Measurements from ENCODE around the gene CACNA2D3.
A peak's percentile ranks its signal among the peaks of the same experiment; 100 is the strongest.

The CACNA2D3 gene

GRCh38 chr3:54696313-54696712 is 574.0 kb downstream of the CACNA2D3 start:
- H3K4me3 ChIP-seq (ENCODE audit: low read length), result no peak overlapping the region
- H3K36me3 ChIP-seq (ENCODE audit: insufficient read depth, low read depth, low read length), result no peaks in the 10 kb centered on the region
- H3K4me1 ChIP-seq (ENCODE audit: insufficient read depth, low read length), result peaks cover 24% of the 10 kb centered on the region
- no peak overlapping the region for H3K27ac ChIP-seq (ENCODE audit: low read length)
- H3K9ac ChIP-seq (ENCODE audit: low read depth, low read length), result no peak overlapping the region
- no peaks in the 10 kb centered on the region for H3K27me3 ChIP-seq (ENCODE audit: insufficient read depth, low read length)
- no peaks in the 10 kb centered on the region for H3K9me3 ChIP-seq (ENCODE audit: insufficient read depth, low read depth, low read length)

- H3K9me3 ChIP-seq (ENCODE audit: insufficient read depth, low read depth, low read length), result no peaks in the 10 kb centered on the region
- H3K4me3 ChIP-seq (ENCODE audit: low read length), result peak overlapping the region; percentile 9; the same call in 1 of the 2 replicates
- H3K4me1 ChIP-seq (ENCODE audit: insufficient read depth, low read length), result peaks cover 19% of the 10 kb centered on the region
- H3K27ac ChIP-seq (ENCODE audit: low read length), result no peak overlapping the region
- no peak overlapping the region for H3K9ac ChIP-seq (ENCODE audit: low read depth, low read length)
- no peaks in the 10 kb centered on the region for H3K36me3 ChIP-seq (ENCODE audit: insufficient read depth, low read depth, low read length)
- no peaks in the 10 kb centered on the region for H3K27me3 ChIP-seq (ENCODE audit: insufficient read depth, low read length)
Measured at GRCh38 chr3:54698054-54698453, 575.7 kb downstream of the CACNA2D3 start.

- H3K9me3 ChIP-seq (ENCODE audit: insufficient read depth, low read depth, low read length), result no peaks in the 10 kb centered on the region
- no peak overlapping the region for H3K4me3 ChIP-seq (ENCODE audit: low read length)
- H3K27ac ChIP-seq (ENCODE audit: low read length), result no peak overlapping the region
- H3K27me3 ChIP-seq (ENCODE audit: insufficient read depth, low read length), result no peaks in the 10 kb centered on the region
- H3K36me3 ChIP-seq (ENCODE audit: insufficient read depth, low read depth, low read length), result no peaks in the 10 kb centered on the region
- H3K4me1 ChIP-seq (ENCODE audit: insufficient read depth, low read length), result peaks cover 30% of the 10 kb centered on the region; the same call in 1 of the 2 replicates
- no peak overlapping the region; the same call in 1 of the 2 replicates for H3K9ac ChIP-seq (ENCODE audit: low read depth, low read length)
Measured at GRCh38 chr3:54703923-54704322, 581.6 kb downstream of the CACNA2D3 start.

- Histone ChIP-seq H3K27ac (ENCODE audit: low read length) (no peak overlapping the region), H3K4me3 (ENCODE audit: low read length) (no peak overlapping the region), H3K4me1 (ENCODE audit: insufficient read depth, low read length) (peaks cover 36% of the 10 kb centered on the region; the same call in 1 of the 2 replicates), H3K9ac (ENCODE audit: low read depth, low read length) (no peak overlapping the region), H3K27me3 (ENCODE audit: insufficient read depth, low read length) (no peaks in the 10 kb centered on the region), H3K9me3 (ENCODE audit: insufficient read depth, low read depth, low read length) (no peaks in the 10 kb centered on the region), H3K36me3 (ENCODE audit: insufficient read depth, low read depth, low read length) (no peaks in the 10 kb centered on the region)
Measured at GRCh38 chr3:54705730-54706129, 583.4 kb downstream of the CACNA2D3 start.

GRCh38 chr3:54706738-54707137 is 584.4 kb downstream of the CACNA2D3 start:
- Histone ChIP-seq H3K4me1 (ENCODE audit: insufficient read depth, low read length) (peaks cover 36% of the 10 kb centered on the region; the same call in 1 of the 2 replicates), H3K27ac (ENCODE audit: low read length) (no peak overlapping the region), H3K4me3 (ENCODE audit: low read length) (no peak overlapping the region), H3K27me3 (ENCODE audit: insufficient read depth, low read length) (no peaks in the 10 kb centered on the region), H3K9ac (ENCODE audit: low read depth, low read length) (no peak overlapping the region), H3K9me3 (ENCODE audit: insufficient read depth, low read depth, low read length) (no peaks in the 10 kb centered on the region), H3K36me3 (ENCODE audit: insufficient read depth, low read depth, low read length) (no peaks in the 10 kb centered on the region)

- no peaks in the 10 kb centered on the region for H3K9me3 ChIP-seq (ENCODE audit: insufficient read depth, low read depth, low read length)
- no peaks in the 10 kb centered on the region for H3K27me3 ChIP-seq (ENCODE audit: insufficient read depth, low read length)
- H3K4me3 ChIP-seq (ENCODE audit: low read length), result peak overlapping the region; percentile 40
- H3K27ac ChIP-seq (ENCODE audit: low read length), result peak overlapping the region; percentile 43
- H3K9ac ChIP-seq (ENCODE audit: low read depth, low read length), result peak overlapping the region; percentile 23; the same call in 1 of the 2 replicates
- no peaks in the 10 kb centered on the region for H3K36me3 ChIP-seq (ENCODE audit: insufficient read depth, low read depth, low read length)
- peaks cover 21% of the 10 kb centered on the region; the same call in 1 of the 2 replicates for H3K4me1 ChIP-seq (ENCODE audit: insufficient read depth, low read length)
Measured at GRCh38 chr3:54709785-54710184, 587.4 kb downstream of the CACNA2D3 start.

GRCh38 chr3:54710954-54711353 is 588.6 kb downstream of the CACNA2D3 start:
- H3K9me3 ChIP-seq (ENCODE audit: insufficient read depth, low read depth, low read length), result no peaks in the 10 kb centered on the region
- peaks cover 16% of the 10 kb centered on the region; the same call in 1 of the 2 replicates for H3K4me1 ChIP-seq (ENCODE audit: insufficient read depth, low read length)
- H3K36me3 ChIP-seq (ENCODE audit: insufficient read depth, low read depth, low read length), result no peaks in the 10 kb centered on the region
- no peak overlapping the region for H3K27ac ChIP-seq (ENCODE audit: low read length)
- no peak overlapping the region; the same call in 1 of the 2 replicates for H3K9ac ChIP-seq (ENCODE audit: low read depth, low read length)
- H3K27me3 ChIP-seq (ENCODE audit: insufficient read depth, low read length), result no peaks in the 10 kb centered on the region
- no peak overlapping the region for H3K4me3 ChIP-seq (ENCODE audit: low read length)

- no peaks in the 10 kb centered on the region for H3K9me3 ChIP-seq (ENCODE audit: insufficient read depth, low read depth, low read length)
- no peaks in the 10 kb centered on the region for H3K27me3 ChIP-seq (ENCODE audit: insufficient read depth, low read length)
- H3K4me1 ChIP-seq (ENCODE audit: insufficient read depth, low read length), result peaks cover 16% of the 10 kb centered on the region; the same call in 1 of the 2 replicates
- H3K27ac ChIP-seq (ENCODE audit: low read length), result no peak overlapping the region
- H3K36me3 ChIP-seq (ENCODE audit: insufficient read depth, low read depth, low read length), result no peaks in the 10 kb centered on the region
- H3K4me3 ChIP-seq (ENCODE audit: low read length), result no peak overlapping the region
- H3K9ac ChIP-seq (ENCODE audit: low read depth, low read length), result no peak overlapping the region
Measured at GRCh38 chr3:54712539-54712938, 590.2 kb downstream of the CACNA2D3 start.

GRCh38 chr3:54713031-54713430 is 590.7 kb downstream of the CACNA2D3 start:
- H3K4me1 ChIP-seq (ENCODE audit: insufficient read depth, low read length), result peaks cover 15% of the 10 kb centered on the region; the same call in 1 of the 2 replicates
- H3K4me3 ChIP-seq (ENCODE audit: low read length), result no peak overlapping the region
- H3K36me3 ChIP-seq (ENCODE audit: insufficient read depth, low read depth, low read length), result no peaks in the 10 kb centered on the region
- no peaks in the 10 kb centered on the region for H3K27me3 ChIP-seq (ENCODE audit: insufficient read depth, low read length)
- H3K27ac ChIP-seq (ENCODE audit: low read length), result no peak overlapping the region
- H3K9ac ChIP-seq (ENCODE audit: low read depth, low read length), result no peak overlapping the region
- no peaks in the 10 kb centered on the region for H3K9me3 ChIP-seq (ENCODE audit: insufficient read depth, low read depth, low read length)

- H3K9me3 ChIP-seq (ENCODE audit: insufficient read depth, low read depth, low read length), result no peaks in the 10 kb centered on the region
- H3K4me1 ChIP-seq (ENCODE audit: insufficient read depth, low read length), result peaks cover 10% of the 10 kb centered on the region; the same call in 1 of the 2 replicates
- H3K27ac ChIP-seq (ENCODE audit: low read length), result no peak overlapping the region
- H3K27me3 ChIP-seq (ENCODE audit: insufficient read depth, low read length), result no peaks in the 10 kb centered on the region
- H3K9ac ChIP-seq (ENCODE audit: low read depth, low read length), result no peak overlapping the region
- no peaks in the 10 kb centered on the region for H3K36me3 ChIP-seq (ENCODE audit: insufficient read depth, low read depth, low read length)
- no peak overlapping the region for H3K4me3 ChIP-seq (ENCODE audit: low read length)
Measured at GRCh38 chr3:54713455-54713854, 591.1 kb downstream of the CACNA2D3 start.

GRCh38 chr3:54714035-54714434 is 591.7 kb downstream of the CACNA2D3 start:
- no peak overlapping the region for H3K4me3 ChIP-seq (ENCODE audit: low read length)
- no peaks in the 10 kb centered on the region for H3K27me3 ChIP-seq (ENCODE audit: insufficient read depth, low read length)
- no peaks in the 10 kb centered on the region for H3K36me3 ChIP-seq (ENCODE audit: insufficient read depth, low read depth, low read length)
- H3K9me3 ChIP-seq (ENCODE audit: insufficient read depth, low read depth, low read length), result no peaks in the 10 kb centered on the region
- no peak overlapping the region for H3K9ac ChIP-seq (ENCODE audit: low read depth, low read length)
- H3K27ac ChIP-seq (ENCODE audit: low read length), result no peak overlapping the region
- H3K4me1 ChIP-seq (ENCODE audit: insufficient read depth, low read length), result peaks cover 8% of the 10 kb centered on the region; the same call in 1 of the 2 replicates

- no peaks in the 10 kb centered on the region for H3K4me1 ChIP-seq (ENCODE audit: insufficient read depth, low read length)
- no peak overlapping the region for H3K27ac ChIP-seq (ENCODE audit: low read length)
- no peaks in the 10 kb centered on the region for H3K27me3 ChIP-seq (ENCODE audit: insufficient read depth, low read length)
- H3K9me3 ChIP-seq (ENCODE audit: insufficient read depth, low read depth, low read length), result no peaks in the 10 kb centered on the region
- no peak overlapping the region for H3K9ac ChIP-seq (ENCODE audit: low read depth, low read length)
- no peaks in the 10 kb centered on the region for H3K36me3 ChIP-seq (ENCODE audit: insufficient read depth, low read depth, low read length)
- H3K4me3 ChIP-seq (ENCODE audit: low read length), result no peak overlapping the region
Measured at GRCh38 chr3:54717506-54717905, 595.2 kb downstream of the CACNA2D3 start.

Measured in iPS-20b (cell line).